ENCODE results near the gene HLA-DRB5.
A peak's percentile ranks its signal among the peaks of the same experiment; 100 is the strongest.
"Not testable (repeated sequence)": the region's sequence is repeated elsewhere in the genome, so short reads cannot be mapped to it uniquely, and the experiment has no call there.

The HLA-DRB5 gene

GRCh38 chr6:32529697-32530430, at the start of gene HLA-DRB5:
Gene HLA-DRB5, minus strand, starts transcription at chr6:32530287. Its CDS starts 63 bp downstream, at chr6:32530224.
- DNase-seq = peak in 5 of 51 donors; percentile 0 to 7 (median 1)

- DNase-seq = no peak
These were observed 48.9 kb upstream of the HLA-DRB5 start for GRCh38 chr6:32578962-32579361.

- DNase-seq = not testable (repeated sequence)
These were observed 47.4 kb upstream of the HLA-DRB5 start for GRCh38 chr6:32577493-32577892.

- DNase-seq = no peak
These were observed 46.2 kb upstream of the HLA-DRB5 start for GRCh38 chr6:32576250-32576649.

GRCh38 chr6:32570363-32570905, 40.3 kb upstream of the HLA-DRB5 start:
- no peak for DNase-seq

GRCh38 chr6:32568561-32568960, 38.5 kb upstream of the HLA-DRB5 start:
- DNase-seq = no peak

GRCh38 chr6:32566957-32567356, 36.9 kb upstream of the HLA-DRB5 start:
- no peak for DNase-seq

GRCh38 chr6:32565511-32565910, 35.4 kb upstream of the HLA-DRB5 start:
- no peak for DNase-seq

- no peak for DNase-seq
These were observed 32.9 kb upstream of the HLA-DRB5 start for GRCh38 chr6:32562940-32563339.

GRCh38 chr6:32559747-32560146, 29.7 kb upstream of the HLA-DRB5 start:
- no peak for DNase-seq

GRCh38 chr6:32558426-32559057, 28.5 kb upstream of the HLA-DRB5 start:
- no peak for DNase-seq

- no peak for DNase-seq
These were observed 24.3 kb upstream of the HLA-DRB5 start for GRCh38 chr6:32554116-32554965.

GRCh38 chr6:32553037-32553742, 23.1 kb upstream of the HLA-DRB5 start:
- no peak for DNase-seq

GRCh38 chr6:32551410-32551809, 21.3 kb upstream of the HLA-DRB5 start:
- no peak for DNase-seq

GRCh38 chr6:32539839-32540238, 9.8 kb upstream of the HLA-DRB5 start:
- DNase-seq = no peak

- DNase-seq = not testable (repeated sequence)
These were observed 325 bp upstream of the HLA-DRB5 start for GRCh38 chr6:32530431-32530793.

- DNase-seq = no peak
These were observed 7.6 kb downstream of the HLA-DRB5 start for GRCh38 chr6:32522302-32523047.

GRCh38 chr6:32519910-32520258, 10.2 kb downstream of the HLA-DRB5 start:
- no peak for DNase-seq

GRCh38 chr6:32519118-32519909, 10.8 kb downstream of the HLA-DRB5 start:
- no peak for DNase-seq
